GM12878 (cell line): ENCODE results near the gene MSX2.

Source experiments
- ATF3 ChIP-seq: IDR thresholded peaks from 2 replicates; pipeline ENCODE4 v1.6.1; 2011; ENCODE audit warnings: low read depth, mild to moderate bottlenecking, low read length, moderate library complexity, borderline replicate concordance; ENCODE audit errors: extremely low read depth
- EZH2 ChIP-seq: IDR thresholded peaks from 2 replicates; pipeline ENCODE4 v1.6.1; 2012; ENCODE audit warnings: low read depth, mild to moderate bottlenecking, control low read depth, inconsistent platforms, low read length, borderline replicate concordance; ENCODE audit not compliant: control insufficient read depth
- HDAC2 ChIP-seq: fragments of 200-600 bp; sonication (generic); IDR thresholded peaks from 2 replicates; pipeline ENCODE4 v1.6.1; 2017
- POLR2A ChIP-seq: IDR thresholded peaks from 2 replicates; pipeline ENCODE4 v1.6.1; 2011; ENCODE audit warnings: low read depth, mild to moderate bottlenecking, low read length
- POLR2AphosphoS2 ChIP-seq: IDR thresholded peaks from 2 replicates; pipeline ENCODE4 v1.6.1; 2011; ENCODE audit warnings: low read depth, mild to moderate bottlenecking, low read length, improper control_type of control experiment, moderate library complexity

- TF ChIP-seq HDAC2 (no peak), ATF3 (no peak), POLR2AphosphoS2 (no peak), POLR2A (no peak), EZH2 (no peak)
These were observed 34.1 kb upstream of the MSX2 start for GRCh38 chr5:174690271-174690670.
